HepG2 (cell line): ENCODE results near the gene VAV2. TPM values are rescaled to one million over a fixed set of nuclear protein-coding genes. Genes with fewer than 3 reads are reported as not detected.

Experiments
- ATAC-seq: fragments of 200-7000 bp; cut with Tn5 transposase; 3 replicates; pipeline ENCODE4 v1.9.1; 2020; ENCODE audit warnings: mild to moderate bottlenecking, moderate library complexity
- BruUV-seq: library from RNA; stranded (reverse); fragments of 400-500 nt; replicated peaks from 2 replicates; lab custom pipeline; 2021; lab: Mats Ljungman, UMichigan
- CTCF ChIA-PET: fragments of 300-600 bp; formaldehyde crosslinking; extraction: SDS; loops from one replicate; lab custom pipeline; 2021; ENCODE audit warnings: low total read pairs, inconsistent platforms, low intra/inter-chr PET ratio; lab: Yijun Ruan, JAX
- POLR2A ChIA-PET: fragments of 350-600 bp; sonication (Branson Sonifier 250); formaldehyde crosslinking; loops from one replicate; lab custom pipeline; 2020; ENCODE audit warnings: antibody characterized with exemption, inconsistent platforms; lab: Yijun Ruan, JAX
- DNase-seq: peaks from one replicate; pipeline ENCODE4 v3.0.0-alpha.2; 2015; ENCODE audit warnings: low spot score
- FAIRE-seq: peaks from 3 replicates; lab custom pipeline; 2011; peaks lifted over from hg19 to GRCh38; lab: Jason Lieb, UNC
- H2AFZ ChIP-seq: one replicate; pipeline ENCODE4 v1.6.1; 2011; ENCODE audit warnings: low read length, inconsistent platforms
- H3K27ac ChIP-seq: fragments of 300-600 bp; 3 replicates; pipeline ENCODE4 v1.8.0; 2011; ENCODE audit warnings: mixed run types, mild to moderate bottlenecking, mixed read lengths, low read length, inconsistent platforms; ENCODE audit not compliant: insufficient read depth; ENCODE audit errors: extremely low read length
- H3K27me3 ChIP-seq, 2 experiments: fragments of 200-600 bp in 1 of 2; 2 replicates in 1 of 2; 3 replicates in 1 of 2; pipeline versions ENCODE4 v1.6.0 to v1.8.0; 2011; ENCODE audit warnings: low read length in 2 of 2, mild to moderate bottlenecking in 2 of 2, moderate library complexity in 2 of 2, inconsistent platforms in 1 of 2; ENCODE audit not compliant: insufficient read depth in 2 of 2, control insufficient read depth in 1 of 2
- H3K36me3 ChIP-seq, 2 experiments: fragments of 200-600 bp in 1 of 2; replicated peaks in 1 of 2; 2 replicates in 1 of 2; 3 replicates in 1 of 2; pipeline versions ENCODE4 v1.5.1 to v1.8.0; 2011; ENCODE audit warnings: low read length in 2 of 2, inconsistent platforms in 1 of 2; ENCODE audit not compliant: insufficient read depth in 2 of 2, control insufficient read depth in 1 of 2
- H3K4me1 ChIP-seq: 2 replicates; pipeline ENCODE4 v1.5.1; 2012; ENCODE audit warnings: low read length, inconsistent platforms; ENCODE audit not compliant: insufficient read depth
- H3K4me2 ChIP-seq: 2 replicates; pipeline ENCODE4 v1.6.0; 2011; ENCODE audit warnings: low read depth, low read length, inconsistent platforms
- H3K4me3 ChIP-seq, 3 experiments: fragments of 200-600 bp in 1 of 3; sonication (generic), shearing (Covaris generic) in 1 of 3; replicated peaks in 1 of 3; 2 replicates each; pipeline ENCODE4 v1.5.1; 2011 to 2016; ENCODE audit warnings: low read length in 3 of 3, inconsistent platforms in 2 of 3, low read depth in 2 of 3, mild to moderate bottlenecking in 2 of 3, control low read depth in 1 of 3, mixed read lengths in 1 of 3; ENCODE audit not compliant: insufficient read depth in 1 of 3
- H3K79me2 ChIP-seq: one replicate; pipeline ENCODE4 v1.6.1; 2011; ENCODE audit warnings: low read length, inconsistent platforms; ENCODE audit not compliant: insufficient read depth
- H3K9ac ChIP-seq: 2 replicates; pipeline ENCODE4 v1.6.0; 2011; ENCODE audit warnings: mild to moderate bottlenecking, low read depth, low read length, inconsistent platforms; ENCODE audit not compliant: insufficient read depth
- H3K9me3 ChIP-seq: 2 replicates; pipeline ENCODE4 v1.5.1; 2012; ENCODE audit warnings: mild to moderate bottlenecking, low read length
- H4K20me1 ChIP-seq: 2 replicates; pipeline ENCODE4 v1.6.0; 2011; ENCODE audit warnings: inconsistent platforms, mild to moderate bottlenecking, low read length, moderate library complexity; ENCODE audit not compliant: insufficient read depth
- CEBPG ChIP-seq: IDR thresholded peaks from 2 replicates; pipeline ENCODE4 v1.6.1; 2016
- FOXM1 ChIP-seq: sonication (generic); formaldehyde crosslinking; IDR thresholded peaks from 2 replicates; pipeline ENCODE4 v1.5.0; 2020; ENCODE audit warnings: missing genetic modification reagents
- FOXO1 ChIP-seq: sonication (generic); formaldehyde crosslinking; IDR thresholded peaks from 2 replicates; pipeline ENCODE4 v1.4.0; 2020; ENCODE audit warnings: missing genetic modification reagents
- JUNB ChIP-seq: sonication (generic); formaldehyde crosslinking; IDR thresholded peaks from 2 replicates; pipeline ENCODE4 v1.8.0; 2022; ENCODE audit warnings: missing genetic modification reagents, mild to moderate bottlenecking, borderline replicate concordance
- PRPF4 ChIP-seq: fragments of 200-400 bp; formaldehyde crosslinking; IDR thresholded peaks from 2 replicates; pipeline ENCODE4 v1.6.1; 2016; ENCODE audit warnings: low read length, low read depth; ENCODE audit not compliant: poor library complexity, severe bottlenecking
- ZNF34 ChIP-seq: sonication (generic); formaldehyde crosslinking; IDR thresholded peaks from 2 replicates; pipeline ENCODE4 v1.4.0; 2020; ENCODE audit warnings: mild to moderate bottlenecking, missing genetic modification reagents, borderline replicate concordance
- ZNF549 ChIP-seq: sonication (generic); formaldehyde crosslinking; IDR thresholded peaks from 2 replicates; pipeline ENCODE4 v1.5.0; 2020; ENCODE audit warnings: missing genetic modification reagents
- ZNF761 ChIP-seq: sonication (generic); formaldehyde crosslinking; conservative IDR thresholded peaks from 2 replicates; pipeline ENCODE4 v1.4.0; 2020; ENCODE audit warnings: mild to moderate bottlenecking, missing genetic modification reagents
- WGBS: methylation state at CpG from one replicate; pipeline ENCODE4 v1.1.6; 2017; ENCODE audit warnings: low lambda C conversion rate; 5-methylcytosine and 5-hydroxymethylcytosine counted together
- in situ Hi-C: cut with HindIII; loops from 2 replicates; pipeline ENCODE4 v1.10.0; 2017; ENCODE audit warnings: low pct_unique_long_range_greater_than_20kb; ENCODE audit not compliant: extremely low pct_ligation_motif_present
- intact Hi-C: fragments of 100-400 bp; cut with micrococcal nuclease; formaldehyde crosslinking; loops from one replicate; pipeline ENCODE4 v1.10.0; 2022; ENCODE audit not compliant: unreplicated experiment
- polyA plus RNA-seq, 8 experiments: library from polyadenylated mRNA; depleted of rRNA in 3 of 8; stranded (reverse) in 7 of 8; unstranded in 1 of 8; fragments of >200 nt; fragmentation: Illumina TruSeq in 4 of 8; extraction: Trizol in 4 of 8; gene quantifications; 2 replicates each; pipeline versions ENCODE4 v1.2.1 to v1.2.3, GENCODE V29; 2011 to 2016; ENCODE audit warnings: low read depth in 4 of 8, missing spikeins in 1 of 8, mixed read lengths in 1 of 8; ENCODE audit not compliant: insufficient read depth in 1 of 8
- total RNA-seq, 5 experiments: library from RNA; depleted of rRNA; stranded (reverse); fragments of >200 nt; fragmentation: Illumina TruSeq; extraction: Trizol; gene quantifications; 2 replicates each; pipeline ENCODE4 v1.2.3, GENCODE V29; 2016; ENCODE audit warnings: low read depth in 1 of 5
- TF ChIP-seq, protein P1 (sequence below): sonication (generic); formaldehyde crosslinking; IDR thresholded peaks from 2 replicates; pipeline ENCODE4 v1.4.0; 2020; ENCODE audit warnings: mild to moderate bottlenecking, missing genetic modification reagents
- TF ChIP-seq, protein P2 (sequence below), 2 experiments: sonication (generic) in 1 of 2; formaldehyde crosslinking in 1 of 2; IDR thresholded peaks; 2 replicates each; pipeline versions ENCODE4 v1.4.0 to v1.6.1; 2016 to 2020; ENCODE audit warnings: borderline replicate concordance in 1 of 2, low read depth in 1 of 2, mild to moderate bottlenecking in 1 of 2, missing genetic modification reagents in 1 of 2
- TF ChIP-seq, protein P3 (sequence below): sonication (generic); formaldehyde crosslinking; IDR thresholded peaks from 2 replicates; pipeline ENCODE4 v1.4.0; 2020; ENCODE audit warnings: mild to moderate bottlenecking, low read depth, missing genetic modification reagents
- TF ChIP-seq, protein P4 (sequence below), 2 experiments: sonication (generic) in 1 of 2; formaldehyde crosslinking in 1 of 2; IDR thresholded peaks; 2 replicates each; pipeline versions ENCODE4 v1.4.0 to v1.6.1; 2018 to 2020; ENCODE audit warnings: missing genetic modification reagents in 2 of 2, borderline replicate concordance in 1 of 2, low read depth in 1 of 2, mild to moderate bottlenecking in 1 of 2, missing biosample characterization in 1 of 2
- TF ChIP-seq, protein P5 (sequence below): sonication (generic); formaldehyde crosslinking; IDR thresholded peaks from 2 replicates; pipeline ENCODE4 v1.8.1; 2023; ENCODE audit warnings: mild to moderate bottlenecking, inconsistent platforms, moderate library complexity, missing genetic modification reagents, borderline replicate concordance

The VAV2 gene
- total and polyA plus RNA-seq, 2 of the 13 experiments (the other 11 are each of a cell fraction or from before 2014, with no cell fraction given), result 22.5 to 22.9 TPM

DNA sequence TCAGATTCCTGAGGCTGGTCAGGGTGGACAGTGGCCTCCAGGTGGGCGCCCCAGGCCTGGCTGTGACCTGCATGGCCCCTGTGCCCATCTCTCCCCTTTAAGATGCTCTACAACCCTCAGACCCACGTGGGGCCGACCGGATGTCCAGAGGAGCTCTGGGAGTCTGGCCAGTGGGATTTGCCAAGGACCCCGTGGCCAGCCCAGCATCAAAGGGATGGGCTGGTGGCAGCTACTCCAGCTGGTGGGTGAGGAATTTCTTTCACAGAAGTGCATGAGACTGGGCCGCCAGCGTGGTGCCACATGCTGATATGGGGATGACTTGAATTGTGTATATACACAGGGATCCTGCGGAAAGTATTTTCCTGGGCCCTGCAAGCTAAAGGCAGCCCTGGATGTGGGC lies 159.2 kb downstream of the VAV2 start (continued):
- TF ChIP-seq ZNF761, result no peak
- TF ChIP-seq, protein P1, sequence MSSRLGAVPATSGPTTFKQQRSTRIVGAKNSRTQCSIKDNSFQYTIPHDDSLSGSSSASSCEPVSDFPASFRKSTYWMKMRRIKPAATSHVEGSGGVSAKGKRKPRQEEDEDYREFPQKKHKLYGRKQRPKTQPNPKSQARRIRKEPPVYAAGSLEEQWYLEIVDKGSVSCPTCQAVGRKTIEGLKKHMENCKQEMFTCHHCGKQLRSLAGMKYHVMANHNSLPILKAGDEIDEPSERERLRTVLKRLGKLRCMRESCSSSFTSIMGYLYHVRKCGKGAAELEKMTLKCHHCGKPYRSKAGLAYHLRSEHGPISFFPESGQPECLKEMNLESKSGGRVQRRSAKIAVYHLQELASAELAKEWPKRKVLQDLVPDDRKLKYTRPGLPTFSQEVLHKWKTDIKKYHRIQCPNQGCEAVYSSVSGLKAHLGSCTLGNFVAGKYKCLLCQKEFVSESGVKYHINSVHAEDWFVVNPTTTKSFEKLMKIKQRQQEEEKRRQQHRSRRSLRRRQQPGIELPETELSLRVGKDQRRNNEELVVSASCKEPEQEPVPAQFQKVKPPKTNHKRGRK (CRISPR knock-in tag), result no peak
- TF ChIP-seq, protein P2, sequence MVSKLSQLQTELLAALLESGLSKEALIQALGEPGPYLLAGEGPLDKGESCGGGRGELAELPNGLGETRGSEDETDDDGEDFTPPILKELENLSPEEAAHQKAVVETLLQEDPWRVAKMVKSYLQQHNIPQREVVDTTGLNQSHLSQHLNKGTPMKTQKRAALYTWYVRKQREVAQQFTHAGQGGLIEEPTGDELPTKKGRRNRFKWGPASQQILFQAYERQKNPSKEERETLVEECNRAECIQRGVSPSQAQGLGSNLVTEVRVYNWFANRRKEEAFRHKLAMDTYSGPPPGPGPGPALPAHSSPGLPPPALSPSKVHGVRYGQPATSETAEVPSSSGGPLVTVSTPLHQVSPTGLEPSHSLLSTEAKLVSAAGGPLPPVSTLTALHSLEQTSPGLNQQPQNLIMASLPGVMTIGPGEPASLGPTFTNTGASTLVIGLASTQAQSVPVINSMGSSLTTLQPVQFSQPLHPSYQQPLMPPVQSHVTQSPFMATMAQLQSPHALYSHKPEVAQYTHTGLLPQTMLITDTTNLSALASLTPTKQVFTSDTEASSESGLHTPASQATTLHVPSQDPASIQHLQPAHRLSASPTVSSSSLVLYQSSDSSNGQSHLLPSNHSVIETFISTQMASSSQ (IDR thresholded peaks at IDR 0.05; ENCODE audit: low read depth), result no peak
- TF ChIP-seq, protein P2 (CRISPR knock-in tag; IDR thresholded peaks at IDR 0.05; ENCODE audit: borderline replicate concordance), result no peak

DNA sequence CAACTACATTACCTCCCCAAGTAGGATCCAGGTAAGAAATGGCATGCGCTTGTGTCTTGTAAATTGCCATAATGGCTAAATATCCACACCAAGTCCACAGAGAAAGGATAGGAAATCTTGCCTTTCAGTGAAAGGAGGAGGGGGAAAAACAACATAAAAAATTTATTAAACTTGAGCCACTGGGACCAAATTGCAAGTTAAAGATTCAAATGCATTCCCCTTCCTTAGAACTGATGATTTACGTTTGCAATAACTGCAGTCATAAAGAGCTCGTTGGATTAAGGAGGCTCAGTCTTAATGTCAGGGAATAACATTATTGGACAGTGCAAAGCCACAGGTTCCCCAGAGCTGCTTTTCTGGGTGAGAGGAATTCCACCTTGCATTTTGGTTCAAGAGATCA lies 161.4 kb downstream of the VAV2 start:
- intact Hi-C loops (no loop called here), in situ Hi-C loops (no loop called here)
- Histone ChIP-seq H3K36me3 (peaks cover 17 to 38% of the 10 kb centered on the region in 2 experiments; a peak in 4 of 5 replicates), H3K9me3 (no peaks in the 10 kb centered on the region), H4K20me1 (peaks cover 9% of the 10 kb centered on the region; the same call in 1 of the 2 replicates), H3K79me2 (no peaks in the 10 kb centered on the region), H3K4me3 (no peak overlapping the region), H3K9ac (no peak overlapping the region), H3K27ac (no peak overlapping the region), H3K4me1 (no peaks in the 10 kb centered on the region), H3K4me2 (no peak overlapping the region), H2AFZ (no peak overlapping the region), H3K27me3 (no peaks in the 10 kb centered on the region)
- ChIA-PET CTCF (no interaction called here), POLR2A (no interaction called here)
- DNase-seq (no peak), ATAC-seq (no peak), FAIRE-seq (no peak)
- 99% methylated on average over 3 of the region's 3 CpGs for WGBS
- BruUV-seq, result no TSS peak
- TF ChIP-seq JUNB (no peak), FOXM1 (CRISPR knock-in tag) (no peak), ZNF549 (CRISPR knock-in tag) (no peak), ZNF34 (CRISPR knock-in tag) (no peak), PRPF4 (no peak), FOXO1 (no peak), CEBPG (CRISPR knock-in tag) (no peak)
- TF ChIP-seq, protein P3, sequence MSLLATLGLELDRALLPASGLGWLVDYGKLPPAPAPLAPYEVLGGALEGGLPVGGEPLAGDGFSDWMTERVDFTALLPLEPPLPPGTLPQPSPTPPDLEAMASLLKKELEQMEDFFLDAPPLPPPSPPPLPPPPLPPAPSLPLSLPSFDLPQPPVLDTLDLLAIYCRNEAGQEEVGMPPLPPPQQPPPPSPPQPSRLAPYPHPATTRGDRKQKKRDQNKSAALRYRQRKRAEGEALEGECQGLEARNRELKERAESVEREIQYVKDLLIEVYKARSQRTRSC (CRISPR knock-in tag), result no peak
- TF ChIP-seq, protein P4, sequence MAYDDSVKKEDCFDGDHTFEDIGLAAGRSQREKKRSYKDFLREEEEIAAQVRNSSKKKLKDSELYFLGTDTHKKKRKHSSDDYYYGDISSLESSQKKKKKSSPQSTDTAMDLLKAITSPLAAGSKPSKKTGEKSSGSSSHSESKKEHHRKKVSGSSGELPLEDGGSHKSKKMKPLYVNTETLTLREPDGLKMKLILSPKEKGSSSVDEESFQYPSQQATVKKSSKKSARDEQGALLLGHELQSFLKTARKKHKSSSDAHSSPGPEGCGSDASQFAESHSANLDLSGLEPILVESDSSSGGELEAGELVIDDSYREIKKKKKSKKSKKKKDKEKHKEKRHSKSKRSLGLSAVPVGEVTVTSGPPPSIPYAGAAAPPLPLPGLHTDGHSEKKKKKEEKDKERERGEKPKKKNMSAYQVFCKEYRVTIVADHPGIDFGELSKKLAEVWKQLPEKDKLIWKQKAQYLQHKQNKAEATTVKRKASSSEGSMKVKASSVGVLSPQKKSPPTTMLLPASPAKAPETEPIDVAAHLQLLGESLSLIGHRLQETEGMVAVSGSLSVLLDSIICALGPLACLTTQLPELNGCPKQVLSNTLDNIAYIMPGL (CRISPR knock-in tag; IDR thresholded peaks at IDR 0.05; ENCODE audit: borderline replicate concordance in 1 of 2, low read depth in 1 of 2), result no peak
- TF ChIP-seq, protein P5, sequence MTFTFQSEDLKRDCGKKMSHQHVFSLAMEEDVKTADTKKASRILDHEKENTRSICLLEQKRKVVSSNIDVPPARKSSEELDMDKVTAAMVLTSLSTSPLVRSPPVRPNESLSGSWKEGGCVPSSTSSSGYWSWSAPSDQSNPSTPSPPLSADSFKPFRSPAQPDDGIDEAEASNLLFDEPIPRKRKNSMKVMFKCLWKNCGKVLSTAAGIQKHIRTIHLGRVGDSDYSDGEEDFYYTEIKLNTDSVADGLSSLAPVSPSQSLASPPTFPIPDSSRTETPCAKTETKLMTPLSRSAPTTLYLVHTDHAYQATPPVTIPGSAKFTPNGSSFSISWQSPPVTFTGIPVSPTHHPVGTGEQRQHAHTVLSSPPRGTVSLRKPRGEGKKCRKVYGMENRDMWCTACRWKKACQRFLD (CRISPR knock-in tag), result no peak
